Measurements from ENCODE around the gene TMPRSS6.

GRCh38 chr22:37128555-37129281 is 19.2 kb upstream of the TMPRSS6 start:
- TF ChIP-seq, protein P1, sequence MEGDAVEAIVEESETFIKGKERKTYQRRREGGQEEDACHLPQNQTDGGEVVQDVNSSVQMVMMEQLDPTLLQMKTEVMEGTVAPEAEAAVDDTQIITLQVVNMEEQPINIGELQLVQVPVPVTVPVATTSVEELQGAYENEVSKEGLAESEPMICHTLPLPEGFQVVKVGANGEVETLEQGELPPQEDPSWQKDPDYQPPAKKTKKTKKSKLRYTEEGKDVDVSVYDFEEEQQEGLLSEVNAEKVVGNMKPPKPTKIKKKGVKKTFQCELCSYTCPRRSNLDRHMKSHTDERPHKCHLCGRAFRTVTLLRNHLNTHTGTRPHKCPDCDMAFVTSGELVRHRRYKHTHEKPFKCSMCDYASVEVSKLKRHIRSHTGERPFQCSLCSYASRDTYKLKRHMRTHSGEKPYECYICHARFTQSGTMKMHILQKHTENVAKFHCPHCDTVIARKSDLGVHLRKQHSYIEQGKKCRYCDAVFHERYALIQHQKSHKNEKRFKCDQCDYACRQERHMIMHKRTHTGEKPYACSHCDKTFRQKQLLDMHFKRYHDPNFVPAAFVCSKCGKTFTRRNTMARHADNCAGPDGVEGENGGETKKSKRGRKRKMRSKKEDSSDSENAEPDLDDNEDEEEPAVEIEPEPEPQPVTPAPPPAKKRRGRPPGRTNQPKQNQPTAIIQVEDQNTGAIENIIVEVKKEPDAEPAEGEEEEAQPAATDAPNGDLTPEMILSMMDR (IDR thresholded peaks at IDR 0.05), result no peak
- TF ChIP-seq POLR2A (IDR thresholded peaks at IDR 0.05), result no peak

Data from adrenal gland (tissue), 5 donors.